ENCODE results near the gene NPLOC4. TPM values are rescaled to one million over a fixed set of nuclear protein-coding genes. Genes with fewer than 3 reads are reported as not detected.

The NPLOC4 gene
- total and polyA plus RNA-seq, 2 of the 13 experiments (the other 11 are each of a cell fraction or from before 2014, with no cell fraction given) = 57.0 to 97.0 TPM

DNA sequence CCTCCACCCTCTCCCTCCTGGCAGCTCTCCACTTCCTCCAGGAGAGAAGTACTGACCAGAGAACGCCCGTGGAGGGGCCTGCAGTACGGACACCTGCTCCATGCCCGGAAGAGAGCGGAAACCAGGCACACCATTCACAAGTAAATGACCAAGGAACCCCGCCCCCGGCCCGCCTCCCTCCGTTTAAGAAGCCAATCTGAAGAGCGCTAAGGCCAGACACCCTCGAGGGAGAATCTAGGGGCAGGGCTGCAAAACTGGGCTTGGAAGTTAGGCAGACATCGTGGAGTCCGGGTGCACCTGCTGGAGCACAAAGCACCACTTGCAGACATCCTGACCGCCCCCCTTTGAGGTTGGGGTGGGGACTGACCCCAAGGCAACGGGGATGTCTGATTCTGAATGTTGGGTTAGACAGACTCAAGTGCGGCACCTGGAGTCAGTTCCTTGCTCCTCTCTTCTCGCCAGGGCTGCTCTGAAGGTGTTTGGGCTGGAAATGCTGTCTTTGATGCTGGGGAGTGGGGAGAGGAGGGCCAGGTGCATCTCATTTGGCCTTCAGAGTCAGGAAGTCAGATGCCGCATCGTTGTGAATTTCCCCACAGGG, 83.8 kb downstream of the NPLOC4 start (continued):
- TF ChIP-seq, protein P1, sequence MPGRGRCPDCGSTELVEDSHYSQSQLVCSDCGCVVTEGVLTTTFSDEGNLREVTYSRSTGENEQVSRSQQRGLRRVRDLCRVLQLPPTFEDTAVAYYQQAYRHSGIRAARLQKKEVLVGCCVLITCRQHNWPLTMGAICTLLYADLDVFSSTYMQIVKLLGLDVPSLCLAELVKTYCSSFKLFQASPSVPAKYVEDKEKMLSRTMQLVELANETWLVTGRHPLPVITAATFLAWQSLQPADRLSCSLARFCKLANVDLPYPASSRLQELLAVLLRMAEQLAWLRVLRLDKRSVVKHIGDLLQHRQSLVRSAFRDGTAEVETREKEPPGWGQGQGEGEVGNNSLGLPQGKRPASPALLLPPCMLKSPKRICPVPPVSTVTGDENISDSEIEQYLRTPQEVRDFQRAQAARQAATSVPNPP (CRISPR knock-in tag; IDR thresholded peaks at IDR 0.05) = no peak
- TF ChIP-seq ELK4 (CRISPR knock-in tag; IDR thresholded peaks at IDR 0.05; ENCODE audit: borderline replicate concordance) = no peak

- BruUV-seq (replicated peaks) = TSS peak; percentile 68
- no peak for FAIRE-seq
- TF ChIP-seq TFDP2 (CRISPR knock-in tag; IDR thresholded peaks at IDR 0.05) = peak; percentile 63; the same call in 1 of the 2 replicates
- no peak for TF ChIP-seq ZNF678 (CRISPR knock-in tag; IDR thresholded peaks at IDR 0.05)
- TF ChIP-seq CREB3 (CRISPR knock-in tag; IDR thresholded peaks at IDR 0.05) = peak; percentile 49; the same call in 1 of the 2 replicates
- peak; percentile 95 for TF ChIP-seq RBFOX2 (IDR thresholded peaks at IDR 0.05; ENCODE audit: low read depth, low read length)
- no peak for TF ChIP-seq ARNTL (CRISPR knock-in tag; IDR thresholded peaks at IDR 0.05)
- no peak for TF ChIP-seq ZNF615 (CRISPR knock-in tag; IDR thresholded peaks at IDR 0.05; ENCODE audit: borderline replicate concordance)
- TF ChIP-seq HDAC2 (CRISPR knock-in tag; IDR thresholded peaks at IDR 0.05) = peak; percentile 13; the same call in 1 of the 2 replicates
- no peak for TF ChIP-seq POLR2AphosphoS2 (IDR thresholded peaks at IDR 0.05; ENCODE audit: low read depth, low read length)
- 0 out of 2 replicates have a peak, but pooled peaks have one; percentile 11 for TF ChIP-seq ZNF225 (CRISPR knock-in tag; IDR thresholded peaks at IDR 0.05)
These were observed 84.5 kb downstream of the NPLOC4 start, which contains the start of gene FAAP100 for GRCh38 chr17:81552244-81553017. Gene FAAP100 (minus strand): TSS chr17:81552353. CDS start chr17:81552330, 23 bp downstream.

More at GRCh38 chr17:81552244-81553017, 84.5 kb downstream of the NPLOC4 start, which contains the start of gene FAAP100:
- in situ Hi-C loops (cut with HindIII; ENCODE audit: extremely low pct_ligation_motif_present, low pct_unique_long_range_greater_than_20kb) = no loop called here
- 2% methylated on average over 25 of the region's 85 CpGs for WGBS (ENCODE audit: low lambda C conversion rate)
- Histone ChIP-seq H3K9ac (ENCODE audit: insufficient read depth, low read depth, low read length) (peak within 1 kb of the TSS; percentile 79), H3K27ac (ENCODE audit: extremely low read length, insufficient read depth, low read length) (peak within 1 kb of the TSS; percentile 67), H3K4me2 (ENCODE audit: low read depth, low read length) (peak within 1 kb of the TSS; percentile 98), H3K79me2 (ENCODE audit: insufficient read depth, low read length) (peaks cover 10% of the 10 kb centered on the region), H3K36me3 (replicated peaks in 1 of 2; ENCODE audit: control insufficient read depth in 1 of 2, insufficient read depth in 2 of 2, low read length in 2 of 2) (peaks cover 13 to 30% of the 10 kb centered on the region in 2 experiments), H4K20me1 (ENCODE audit: insufficient read depth, low read length) (peaks cover 4% of the 10 kb centered on the region; the same call in 1 of the 2 replicates), H3K9me3 (ENCODE audit: low read length) (no peaks in the 10 kb centered on the region), H3K4me3 (replicated peaks in 1 of 3; ENCODE audit: insufficient read depth in 1 of 3, low read depth in 2 of 3, low read length in 3 of 3) (peak within 1 kb of the TSS; percentile 95 to 97 (median 96)), H2AFZ (ENCODE audit: low read length) (no peak within 1 kb of the TSS), H3K27me3 (ENCODE audit: control insufficient read depth in 1 of 2, insufficient read depth in 2 of 2, low read length in 2 of 2) (no peaks in the 10 kb centered on the region; a peak in 1 of 5 replicates), H3K4me1 (ENCODE audit: insufficient read depth, low read length) (peaks cover 50% of the 10 kb centered on the region)
- DNase-seq (ENCODE audit: low spot score) (peak; percentile 63), ATAC-seq (peak; percentile 70)
- ChIA-PET CTCF (ENCODE audit: low intra/inter-chr PET ratio, low total read pairs) (no interaction called here), POLR2A (interaction anchor here (0.6 to 2.5 kb wide), 23 partner anchors 9 to 313 kb away, joined by 3 to 27 read pairs (median 4); partner anchors contain the start of genes ACTG1, ARL16, BAHCC1 and HGS)
- intact Hi-C loops (cut with micrococcal nuclease; ENCODE audit: unreplicated experiment) = loop anchor here (2.0 kb wide), 1 partner anchor 24 kb away; no protein-coding TSS in a partner anchor

Data from HepG2 (cell line).